GM19351 (cell line): ENCODE data around the gene TMED1.
"Not testable (repeated sequence)": the region's sequence is repeated elsewhere in the genome, so short reads cannot be mapped to it uniquely, and the experiment has no call there.

ENCODE experiments used
- ATAC-seq: cut with Tn5 transposase; IDR thresholded peaks from one replicate; pipeline ENCODE4 v1.9.1; 2021; ENCODE audit warnings: mild to moderate bottlenecking, moderate library complexity; ENCODE audit not compliant: unreplicated experiment

The TMED1 gene

GRCh38 chr19:10835754-10836478 is at the start of gene TMED1:
Gene TMED1, minus strand, starts transcription at chr19:10836212. Its CDS starts 21 bp downstream, at chr19:10836191.
- peak; percentile 74 for ATAC-seq

GRCh38 chr19:10885201-10886169 is 49.5 kb upstream of the TMED1 start:
- ATAC-seq = no peak

- no peak for ATAC-seq
These were observed 48.3 kb upstream of the TMED1 start for GRCh38 chr19:10884274-10884673.

GRCh38 chr19:10882108-10882457 is 46.1 kb upstream of the TMED1 start:
- ATAC-seq = no peak

GRCh38 chr19:10881403-10882107 is 45.5 kb upstream of the TMED1 start:
- no peak for ATAC-seq

- no peak for ATAC-seq
These were observed 42.2 kb upstream of the TMED1 start for GRCh38 chr19:10878253-10878652.

- ATAC-seq = not testable (repeated sequence)
These were observed 41.6 kb upstream of the TMED1 start for GRCh38 chr19:10877608-10878007.

- ATAC-seq = peak; percentile 58
These were observed 40.6 kb upstream of the TMED1 start for GRCh38 chr19:10876459-10877240.

GRCh38 chr19:10874024-10874423 is 38.0 kb upstream of the TMED1 start:
- ATAC-seq = no peak

- ATAC-seq = no peak
These were observed 36.6 kb upstream of the TMED1 start for GRCh38 chr19:10872546-10873107.

GRCh38 chr19:10871711-10872545 is 35.9 kb upstream of the TMED1 start:
- peak; percentile 5 for ATAC-seq

GRCh38 chr19:10870955-10871603 is 35.1 kb upstream of the TMED1 start, which contains the start of gene CARM1:
Gene CARM1, plus strand, starts transcription at chr19:10871553. Its CDS starts 150 bp downstream, at chr19:10871703.
- ATAC-seq = peak; percentile 62

GRCh38 chr19:10870501-10870954 is 34.5 kb upstream of the TMED1 start:
- ATAC-seq = no peak

- not testable (repeated sequence) for ATAC-seq
These were observed 33.9 kb upstream of the TMED1 start for GRCh38 chr19:10869872-10870311.

- no peak for ATAC-seq
These were observed 33.0 kb upstream of the TMED1 start for GRCh38 chr19:10868872-10869547.

GRCh38 chr19:10866495-10866894 is 30.5 kb upstream of the TMED1 start:
- no peak for ATAC-seq

- no peak for ATAC-seq
These were observed 28.5 kb upstream of the TMED1 start for GRCh38 chr19:10864538-10864899.

- ATAC-seq = no peak
These were observed 27.2 kb upstream of the TMED1 start for GRCh38 chr19:10863107-10863717.
